ENCODE results near the gene SPO11. TPM values are rescaled to one million over a fixed set of nuclear protein-coding genes. Genes with fewer than 3 reads are reported as not detected.

SPO11 gene
- total and polyA plus RNA-seq, 2 of the 8 experiments (the other 6 are each of a cell fraction or from before 2014, with no cell fraction given), result not detected

DNA sequence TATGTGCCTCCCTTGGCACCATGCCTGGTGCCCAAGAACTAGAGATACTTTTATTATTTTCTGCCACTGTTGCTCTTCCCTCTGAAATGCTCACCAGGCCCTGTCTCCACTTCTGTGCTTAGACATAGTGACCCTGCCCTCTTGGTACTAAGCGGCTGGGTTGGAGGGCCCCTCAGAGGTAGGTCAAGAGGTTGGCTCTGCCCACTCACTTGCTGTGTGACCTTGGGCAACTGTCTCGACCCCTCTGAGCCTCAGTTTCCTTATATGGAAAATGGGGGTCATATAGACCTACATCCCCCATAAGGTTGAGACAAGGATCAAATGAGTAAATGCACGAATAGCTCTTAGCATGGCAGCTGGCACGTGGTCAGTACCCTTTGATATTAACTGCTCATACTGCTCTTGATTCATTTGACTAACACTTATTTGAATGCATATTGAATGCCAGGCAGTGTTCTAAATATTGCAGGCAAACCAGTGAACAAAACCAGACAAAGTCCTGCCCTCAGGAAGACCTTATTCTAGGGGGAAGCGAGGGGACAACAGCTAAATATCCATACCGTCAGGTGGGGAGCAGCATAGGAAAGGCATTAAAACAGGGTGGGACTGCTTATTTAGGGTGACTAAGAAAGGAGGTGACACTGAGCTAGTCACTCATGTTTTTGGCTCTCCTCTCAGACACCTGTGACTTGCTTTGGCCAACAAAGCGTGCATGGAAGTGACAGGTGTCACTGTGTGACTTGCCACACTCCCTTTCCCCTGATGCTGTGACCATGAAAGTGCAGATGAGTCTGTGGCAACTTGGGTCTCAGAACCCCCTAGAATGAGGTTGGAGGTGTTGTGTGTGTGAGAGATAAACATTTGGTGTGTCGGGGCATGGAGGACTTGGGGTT lies 14.3 kb upstream of the SPO11 start:
- Histone ChIP-seq H3K9ac (replicated peaks in 1 of 4; ENCODE audit: extremely low read depth in 1 of 4, low read depth in 3 of 4, low read length in 3 of 4) (no peak overlapping the region), H3K4me1 (replicated peaks in 1 of 4; ENCODE audit: control insufficient read depth in 3 of 4, insufficient read depth in 4 of 4, low read length in 3 of 4) (no peaks in the 10 kb centered on the region), H3K79me1 (ENCODE audit: low read depth, low read length) (no peaks in the 10 kb centered on the region), H2BK5ac (ENCODE audit: low read depth, low read length) (no peak overlapping the region), H3K4me3 (ENCODE audit: extremely low read depth in 1 of 4, insufficient read depth in 2 of 4, low read depth in 3 of 4, low read length in 4 of 4) (no peak overlapping the region), H4K5ac (ENCODE audit: insufficient read length, low read depth, low read length) (no peak overlapping the region), H4K20me1 (replicated peaks in 1 of 2; ENCODE audit: control insufficient read depth in 1 of 2, insufficient read depth in 2 of 2, low read length in 2 of 2) (no peaks in the 10 kb centered on the region), H2BK120ac (replicated peaks; ENCODE audit: low read depth, low read length) (no peak overlapping the region), H3K56ac (replicated peaks; ENCODE audit: insufficient read length, low read depth, low read length) (no peak overlapping the region), H3K14ac (ENCODE audit: insufficient read length) (no peak overlapping the region), H2AK5ac (ENCODE audit: low read depth, low read length) (no peak overlapping the region), H3K36me3 (ENCODE audit: control insufficient read depth in 2 of 4, insufficient read depth in 4 of 4, low read length in 3 of 4) (no peaks in the 10 kb centered on the region), H3K27ac (ENCODE audit: low read depth, low read length) (no peak overlapping the region), H2BK15ac (ENCODE audit: low read length) (0 out of 2 replicates have a peak overlapping the region, but pooled peaks have one; percentile 46), H3K23ac (ENCODE audit: insufficient read length) (no peak overlapping the region), H3K23me2 (ENCODE audit: low read depth, low read length) (no peaks in the 10 kb centered on the region), H4K91ac (replicated peaks; ENCODE audit: insufficient read length, low read length) (no peak overlapping the region), H4K8ac (ENCODE audit: extremely low read depth, insufficient read depth, low read length) (no peak overlapping the region), H3K4ac (replicated peaks; ENCODE audit: insufficient read length, low read depth, low read length) (no peak overlapping the region), H3K4me2 (ENCODE audit: insufficient read depth in 1 of 2, low read depth in 2 of 2, low read length in 2 of 2) (no peak overlapping the region), H3K18ac (ENCODE audit: extremely low read depth, low read length) (no peak overlapping the region), H2AFZ (ENCODE audit: low read length) (no peak overlapping the region), H2BK20ac (ENCODE audit: low read length) (no peak overlapping the region), H3K79me2 (ENCODE audit: control insufficient read depth in 1 of 2, insufficient read depth in 2 of 2, low read length in 2 of 2) (no peaks in the 10 kb centered on the region), H2BK12ac (ENCODE audit: low read depth, low read length) (no peak overlapping the region), H3K27me3 (replicated peaks in 1 of 4; ENCODE audit: control insufficient read depth in 3 of 4, extremely low read depth in 1 of 4, insufficient read depth in 3 of 4, low read length in 3 of 4) (no peaks in the 10 kb centered on the region; a peak in 2 of 7 replicates), H3K9me3 (ENCODE audit: insufficient read depth in 2 of 2, low read depth in 1 of 2, low read length in 1 of 2) (no peaks in the 10 kb centered on the region)
- 86% methylated on average over 8 of the region's 8 CpGs; no CpG with 5 or more reads in 1 of the 2 experiments for WGBS, 2 experiments (ENCODE audit: extremely low coverage in 1 of 2, insufficient coverage in 1 of 2, insufficient read length in 1 of 2, insufficient replicate concordance in 2 of 2, low coverage in 1 of 2, low lambda C conversion rate in 2 of 2, missing lambda C conversion rate in 1 of 2)
- FAIRE-seq (no peak), DNase-seq (ENCODE audit: low read depth in 1 of 2, low spot score in 2 of 2) (no peak)
- CTCF ChIA-PET (ENCODE audit: partially characterized antibody), result interaction anchor here (0.7 kb wide), 1 partner anchor 18 kb away, joined by 3 read pairs; no protein-coding TSS in a partner anchor
- POLR2A ChIA-PET (ENCODE audit: partially characterized antibody), result no interaction called here
- no peak for TF ChIP-seq JUN (IDR thresholded peaks at IDR 0.05; ENCODE audit: low read depth, low read length)

Measured in H1 (cell line).